Stimulated activated CD8-positive, alpha-beta memory T cell treated with anti-CD3 and anti-CD28 coated beads, Interleukin-12 subunit alpha, Interleukin-12 subunit beta, amount 100 ng/mL, for 4 hours (primary cell): ENCODE measurements around the gene AMT.
A peak's percentile ranks its signal among the peaks of the same experiment; 100 is the strongest.

ENCODE experiments used
- DNase-seq: peaks from one replicate; pipeline ENCODE4 v3.0.0-alpha.2; 2020; ENCODE audit warnings: low read depth

AMT gene

GRCh38 chr3:49422379-49423248 is at the start of gene AMT:
AMT (minus strand) TSS chr3:49422473; CDS start chr3:49422450, 23 bp downstream.
- no peak for DNase-seq

GRCh38 chr3:49470714-49471420 is 48.6 kb upstream of the AMT start:
- DNase-seq, result no peak

- peak; percentile 89 for DNase-seq
Observed at GRCh38 chr3:49469936-49470713, 47.9 kb upstream of the AMT start, which contains the start of gene DAG1. DAG1 (plus strand) TSS chr3:49470267; CDS start chr3:49510535, 40,268 bp downstream.

- no peak for DNase-seq
Observed at GRCh38 chr3:49469037-49469935, 47.0 kb upstream of the AMT start.

- no peak for DNase-seq
Observed at GRCh38 chr3:49466085-49466484, 43.8 kb upstream of the AMT start.

- DNase-seq, result no peak
Observed at GRCh38 chr3:49465270-49466034, 43.2 kb upstream of the AMT start.

GRCh38 chr3:49462222-49462621 is 39.9 kb upstream of the AMT start:
- no peak for DNase-seq

GRCh38 chr3:49461443-49462171 is 39.3 kb upstream of the AMT start:
- DNase-seq, result no peak

GRCh38 chr3:49460956-49461355 is 38.7 kb upstream of the AMT start:
- no peak for DNase-seq

GRCh38 chr3:49460188-49460890 is 38.1 kb upstream of the AMT start:
- no peak for DNase-seq

- DNase-seq, result no peak
Observed at GRCh38 chr3:49456466-49456865, 34.2 kb upstream of the AMT start.

- DNase-seq, result no peak
Observed at GRCh38 chr3:49454898-49455681, 32.8 kb upstream of the AMT start.

GRCh38 chr3:49454458-49454857 is 32.2 kb upstream of the AMT start:
- DNase-seq, result no peak

- DNase-seq, result no peak
Observed at GRCh38 chr3:49453621-49454020, 31.3 kb upstream of the AMT start.

- DNase-seq, result no peak
Observed at GRCh38 chr3:49445391-49445790, 23.1 kb upstream of the AMT start.

- DNase-seq, result no peak
Observed at GRCh38 chr3:49434731-49435130, 12.5 kb upstream of the AMT start.

- DNase-seq, result no peak
Observed at GRCh38 chr3:49428752-49429080, 6.4 kb upstream of the AMT start.

GRCh38 chr3:49427586-49427985 is 5.3 kb upstream of the AMT start:
- no peak for DNase-seq

- no peak for DNase-seq
Observed at GRCh38 chr3:49424816-49425215, 2.5 kb upstream of the AMT start.
